NCI-H1694 treated with DMSO at 0.1 percent for 48 hours (cell line): ENCODE measurements around the gene SDF4.
"Not testable (repeated sequence)": the region's sequence is repeated elsewhere in the genome, so short reads cannot be mapped to it uniquely, and the experiment has no call there.

Experiments
- DNase-seq: peaks from one replicate; lab custom pipeline; 2025; lab: John Stamatoyannopoulos, UW

SDF4 gene

GRCh38 chr1:1177452-1178206 lies 54.2 kb downstream of the SDF4 start:
- DNase-seq = no peak

GRCh38 chr1:1176931-1177330 lies 54.9 kb downstream of the SDF4 start:
- DNase-seq = no peak

- not testable (repeated sequence) for DNase-seq
Observed at GRCh38 chr1:1176063-1176761, 55.6 kb downstream of the SDF4 start.

GRCh38 chr1:1175221-1176062 lies 56.4 kb downstream of the SDF4 start:
- DNase-seq = no peak

GRCh38 chr1:1173793-1174415 lies 57.9 kb downstream of the SDF4 start, which contains the start of gene TTLL10:
TTLL10 (plus strand) TSS chr1:1173880; CDS start chr1:1179216, 5,336 bp downstream.
- DNase-seq = no peak

GRCh38 chr1:1173061-1173792 lies 58.6 kb downstream of the SDF4 start:
- DNase-seq = no peak

- no peak for DNase-seq
Observed at GRCh38 chr1:1171546-1172340, 60.1 kb downstream of the SDF4 start.

- no peak for DNase-seq
Observed at GRCh38 chr1:1171161-1171545, 60.6 kb downstream of the SDF4 start.

- DNase-seq = no peak
Observed at GRCh38 chr1:1170215-1171091, 61.3 kb downstream of the SDF4 start.

GRCh38 chr1:1169429-1170214 lies 62.2 kb downstream of the SDF4 start:
- no peak for DNase-seq

- no peak for DNase-seq
Observed at GRCh38 chr1:1168451-1169411, 63.1 kb downstream of the SDF4 start.

GRCh38 chr1:1167841-1168450 lies 63.9 kb downstream of the SDF4 start:
- DNase-seq = no peak

- no peak for DNase-seq
Observed at GRCh38 chr1:1167398-1167821, 64.4 kb downstream of the SDF4 start.
